ENCODE data around the gene MKI67. TPM values are rescaled to one million over a fixed set of nuclear protein-coding genes. Genes with fewer than 3 reads are reported as not detected.

The MKI67 gene
- total and polyA plus RNA-seq, 2 of the 13 experiments (the other 11 are each of a cell fraction or from before 2014, with no cell fraction given), result 6.7 to 22.9 TPM

GRCh38 chr10:128049226-128050120 lies 76.8 kb downstream of the MKI67 start (continued):
- no peak for TF ChIP-seq ZBTB40 (IDR thresholded peaks at IDR 0.05)
- no peak for TF ChIP-seq ZBTB40 (CRISPR knock-in tag; IDR thresholded peaks at IDR 0.05)
- TF ChIP-seq ZBTB49 (CRISPR knock-in tag; IDR thresholded peaks at IDR 0.05; ENCODE audit: borderline replicate concordance), result no peak
- TF ChIP-seq MTA3 (CRISPR knock-in tag; IDR thresholded peaks at IDR 0.05), result no peak
- TF ChIP-seq NFE2L2 (IDR thresholded peaks at IDR 0.05; ENCODE audit: low read length), result no peak
- no peak for TF ChIP-seq ZNF772 (CRISPR knock-in tag; IDR thresholded peaks at IDR 0.05)
- no peak for TF ChIP-seq SOX5 (CRISPR knock-in tag; IDR thresholded peaks at IDR 0.05; ENCODE audit: borderline replicate concordance)
- no peak for TF ChIP-seq NCOA2 (CRISPR knock-in tag; IDR thresholded peaks at IDR 0.05)
- TF ChIP-seq ZBED4 (CRISPR knock-in tag; IDR thresholded peaks at IDR 0.05; ENCODE audit: borderline replicate concordance), result no peak
- no peak for TF ChIP-seq TFE3 (CRISPR knock-in tag; IDR thresholded peaks at IDR 0.05)
- no peak for TF ChIP-seq ZSCAN22 (CRISPR knock-in tag; IDR thresholded peaks at IDR 0.05)
